NCI-H2196 (cell line): ENCODE data around the gene IREB2.

Experiments
- DNase-seq: peaks from one replicate; lab custom pipeline; 2025; ENCODE audit not compliant: unreplicated experiment; lab: John Stamatoyannopoulos, UW

IREB2 gene

DNA sequence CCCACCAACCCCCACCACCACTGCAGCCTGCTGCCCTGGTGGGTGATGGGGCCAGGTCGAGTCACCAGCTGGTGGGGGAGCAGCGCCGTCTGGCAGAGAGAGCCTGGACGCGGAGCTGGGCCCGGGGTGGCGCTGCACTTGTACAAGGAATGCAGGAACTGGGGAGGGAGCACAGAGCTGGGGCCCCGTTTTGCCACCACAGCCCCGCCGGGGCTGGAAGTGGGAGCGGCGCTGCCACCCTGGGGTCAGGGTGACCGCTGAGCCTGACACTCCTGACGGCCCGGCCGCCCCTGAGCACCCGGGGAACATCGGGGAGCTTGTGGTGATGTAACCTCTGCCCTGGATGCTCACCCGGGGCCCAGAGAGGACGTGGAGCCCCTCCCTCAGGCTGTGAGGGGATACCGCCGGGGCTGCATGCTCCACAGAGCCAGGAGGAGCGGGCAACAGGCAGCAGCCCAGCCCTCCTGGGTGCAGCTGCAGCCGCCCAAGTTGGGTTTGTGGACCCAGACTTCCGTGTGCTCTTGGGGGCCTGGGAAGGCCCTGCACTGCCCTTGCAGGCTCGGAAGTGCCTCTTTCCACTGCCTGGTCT is 32.6 kb upstream of the IREB2 start:
- DNase-seq: no peak

DNA sequence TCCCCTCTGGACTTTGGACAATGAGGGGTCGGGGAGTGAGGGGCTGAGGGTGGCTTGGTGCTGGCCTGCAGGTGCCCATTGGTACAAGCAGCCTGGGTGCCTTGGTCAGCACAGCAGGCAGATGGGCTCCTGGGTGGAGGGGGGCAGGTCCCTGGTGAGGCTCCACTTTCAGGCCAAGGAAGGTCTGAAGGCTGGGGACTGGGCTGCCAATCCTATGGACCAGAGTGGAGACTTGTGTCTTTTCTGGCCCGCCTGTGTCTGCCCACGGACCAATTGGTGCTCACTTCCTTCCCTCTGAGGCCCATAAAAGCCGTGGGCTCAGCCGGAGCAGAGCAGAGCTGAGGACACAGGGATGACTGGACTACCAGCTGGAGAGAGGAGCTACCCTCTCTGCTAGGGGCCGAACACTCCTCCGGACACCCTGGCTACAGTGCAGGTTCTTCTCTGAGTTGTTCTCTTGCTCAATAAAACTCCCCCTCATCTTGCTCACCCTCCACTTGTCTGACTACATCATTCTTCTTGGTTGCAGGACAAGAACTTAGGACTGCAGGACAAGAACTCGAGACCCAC is 31.9 kb upstream of the IREB2 start:
- DNase-seq: no peak

DNA sequence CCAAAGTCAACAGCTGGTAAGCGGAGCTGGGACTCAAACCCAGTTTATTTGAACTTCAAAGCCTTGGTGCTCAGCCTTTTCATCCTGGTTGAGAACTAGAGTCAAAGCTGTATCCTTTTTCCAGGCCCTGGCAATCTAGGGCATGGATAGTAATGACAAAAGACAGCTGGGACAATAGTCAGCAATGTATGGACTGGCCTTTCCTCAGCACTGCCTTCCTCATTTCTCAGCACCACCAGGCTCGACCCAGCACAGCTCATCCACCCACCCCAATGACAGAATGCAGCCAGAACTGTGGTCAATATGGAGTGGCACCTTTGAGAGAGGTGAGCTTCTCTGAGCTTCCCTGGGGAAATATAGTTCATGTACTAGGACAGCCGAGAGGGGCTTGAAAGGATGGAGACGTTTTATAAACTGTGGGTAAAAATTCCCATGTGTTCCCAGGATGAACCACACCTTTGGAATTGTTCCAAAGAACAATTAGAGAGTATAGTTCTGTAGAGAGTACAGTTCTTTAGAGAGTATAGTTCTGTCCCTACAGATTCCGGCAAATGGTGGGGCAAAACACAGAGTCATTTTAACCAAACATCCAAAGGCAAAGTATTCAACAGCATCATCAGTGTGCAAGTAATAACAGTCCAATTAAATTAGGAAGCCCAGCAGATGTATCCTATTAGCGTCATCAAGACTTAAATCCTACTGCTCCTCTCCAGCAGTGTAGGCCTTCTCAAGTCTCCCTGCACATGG is 30.2 kb upstream of the IREB2 start:
- no peak for DNase-seq

DNA sequence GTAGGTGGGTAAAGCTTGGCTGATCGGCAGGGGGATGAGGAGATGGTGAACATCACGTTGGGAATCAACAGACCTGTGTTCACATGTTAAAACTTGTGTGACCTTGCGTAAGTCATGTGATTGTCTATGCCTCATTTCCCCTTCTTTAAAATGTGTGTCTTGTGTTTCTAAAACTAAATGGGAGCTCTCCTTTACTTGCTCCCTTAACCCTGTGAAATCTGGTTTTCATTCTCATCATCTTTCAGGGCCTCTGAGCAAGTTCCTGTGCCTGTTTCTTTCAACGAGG is 29.7 kb upstream of the IREB2 start:
- no peak for DNase-seq

DNA sequence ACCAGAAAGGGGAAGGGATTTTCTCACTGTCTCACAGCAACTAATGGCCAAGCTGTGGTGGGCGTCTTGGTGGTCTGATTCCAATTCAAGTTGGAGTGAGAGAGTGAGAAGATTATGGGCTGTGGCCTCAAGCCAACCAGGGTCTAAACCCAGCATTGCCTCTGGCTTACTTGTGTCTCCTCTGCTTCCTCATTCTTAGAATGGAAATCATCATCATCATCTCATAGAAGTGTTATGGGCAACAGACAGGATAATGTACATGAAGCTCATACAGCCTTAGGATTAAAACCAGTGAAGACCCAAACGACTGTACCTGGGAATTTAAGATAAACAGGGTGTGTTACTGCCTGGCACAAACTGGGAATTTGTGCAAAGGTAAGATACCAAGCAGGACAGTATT is 29.1 kb upstream of the IREB2 start:
- DNase-seq: no peak

DNA sequence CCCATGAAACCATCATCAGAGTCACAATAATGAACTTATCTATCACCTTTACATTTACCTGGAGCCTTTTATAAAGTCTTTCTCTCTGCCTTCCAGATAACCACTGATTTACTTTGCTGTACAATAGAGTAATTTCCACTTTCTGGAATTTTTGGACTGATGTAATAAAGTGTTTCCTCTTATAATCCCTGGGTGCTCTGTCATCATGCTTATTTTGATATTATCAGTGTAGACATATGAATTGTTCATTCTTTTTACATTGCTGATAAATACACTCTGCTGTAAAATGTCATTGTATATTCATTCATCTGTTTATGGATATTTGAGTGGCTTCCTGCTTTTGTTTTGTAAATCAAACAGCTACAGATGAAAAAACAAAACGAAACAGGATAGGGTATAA is 27.0 kb upstream of the IREB2 start:
- no peak for DNase-seq

DNA sequence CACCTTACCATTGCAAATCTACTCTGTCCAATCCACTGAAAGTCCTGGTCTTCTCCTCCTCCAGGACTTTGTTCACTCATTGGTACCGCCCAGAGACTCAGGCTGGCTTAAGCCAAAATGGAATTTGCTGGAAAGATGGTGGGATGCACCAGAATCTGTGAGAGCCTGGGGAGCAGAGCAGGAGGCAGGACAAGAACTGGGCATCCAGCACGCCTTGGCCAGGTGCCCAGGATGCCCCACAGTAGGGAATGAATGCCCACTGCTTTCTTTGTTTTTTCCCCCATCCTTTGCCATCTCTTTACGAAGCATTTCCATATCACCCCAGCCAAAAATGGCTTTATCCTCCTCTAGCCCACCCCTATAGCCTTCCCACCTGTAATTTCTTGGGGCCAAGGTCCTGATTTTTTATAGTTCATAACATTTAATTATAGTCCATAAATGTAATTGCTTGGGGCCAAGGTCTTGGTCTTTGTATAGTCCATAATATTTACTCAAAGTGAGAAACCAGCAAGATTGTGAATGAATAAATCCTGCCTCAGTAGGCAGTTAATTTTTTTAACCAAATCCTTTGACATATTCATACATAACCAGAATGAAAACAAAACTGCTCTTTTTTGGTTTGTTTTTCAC is 23.3 kb upstream of the IREB2 start:
- DNase-seq: no peak

DNA sequence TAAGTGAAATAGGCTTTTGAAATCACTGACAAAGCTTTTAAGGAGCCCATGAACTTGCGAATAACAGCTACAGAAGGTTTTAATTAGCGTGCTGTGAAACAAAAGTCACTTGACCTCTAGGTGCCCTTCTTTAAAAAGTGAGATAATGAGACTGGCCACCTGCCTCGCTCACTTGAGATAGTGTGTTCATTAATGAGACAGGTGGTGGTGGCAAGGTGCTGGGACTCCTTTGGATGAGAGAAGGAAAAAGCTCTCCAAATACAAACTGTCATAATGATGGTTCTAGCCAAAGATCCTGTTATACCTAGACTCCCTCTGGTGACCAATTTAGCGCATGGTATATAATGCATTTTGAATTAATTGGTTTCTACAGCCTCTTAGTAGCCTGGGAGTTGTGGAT is 22.7 kb upstream of the IREB2 start:
- DNase-seq: peak; percentile 51

DNA sequence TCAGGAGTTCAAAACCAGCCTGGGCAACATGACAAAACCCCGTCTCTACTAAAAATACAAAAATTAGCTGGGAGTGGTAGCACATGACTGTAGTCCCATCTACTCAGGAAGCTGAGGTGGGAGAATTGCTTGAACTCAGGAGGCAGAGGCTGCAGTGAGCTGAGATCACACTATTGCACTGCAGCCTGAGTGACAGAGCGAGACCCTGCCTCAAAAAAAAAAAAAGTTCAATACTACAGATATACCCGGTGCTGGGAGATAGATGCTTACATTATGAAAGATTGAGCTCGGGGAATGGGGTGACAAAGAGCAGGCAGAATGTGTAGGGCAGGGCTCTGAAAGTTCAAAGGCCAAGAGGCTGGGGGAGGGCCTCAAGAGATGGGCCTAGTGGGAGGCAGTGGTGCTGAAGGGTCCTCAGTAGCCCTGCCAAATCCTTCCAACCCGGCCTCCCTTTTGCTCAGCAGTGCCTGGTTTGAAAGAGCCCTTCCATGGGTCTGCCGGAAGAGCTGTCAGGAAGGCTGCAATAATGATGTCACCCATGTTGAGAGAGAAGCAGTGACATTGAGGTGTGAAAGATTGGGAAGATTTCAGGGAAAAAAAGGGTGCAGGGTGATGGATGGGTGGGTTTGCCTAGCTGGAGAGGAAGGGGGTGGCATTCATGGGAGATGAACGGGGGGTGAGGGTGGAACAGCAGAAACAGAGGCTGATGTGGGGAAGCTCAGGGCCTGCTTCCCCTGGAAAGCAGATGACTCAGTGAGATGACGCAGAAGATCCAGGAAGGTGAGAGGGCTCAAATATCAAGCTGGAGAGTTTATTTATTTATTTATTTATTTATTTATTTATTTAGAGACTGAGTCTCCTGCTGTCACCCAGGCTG is 20.0 kb upstream of the IREB2 start:
- no peak for DNase-seq

DNA sequence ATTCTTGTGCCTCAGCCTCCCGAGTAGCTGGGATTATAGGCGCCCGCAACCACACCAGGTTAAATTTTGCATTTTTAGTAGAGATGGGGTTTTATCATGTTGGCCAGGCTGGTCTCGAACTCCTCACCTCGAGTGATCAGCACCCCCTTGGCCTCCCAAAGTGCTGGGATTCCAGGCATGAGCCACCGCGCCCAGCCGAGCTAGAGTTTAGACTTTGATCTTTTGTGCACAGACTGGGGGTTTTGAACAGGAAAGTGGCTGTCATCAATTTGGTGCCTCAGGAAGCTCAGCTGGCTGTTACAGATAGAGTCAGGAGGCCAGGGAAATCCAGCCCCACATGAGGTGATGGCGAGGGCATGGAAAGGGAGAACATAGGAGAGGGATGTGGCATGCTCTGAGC is 19.3 kb upstream of the IREB2 start:
- DNase-seq: no peak

DNA sequence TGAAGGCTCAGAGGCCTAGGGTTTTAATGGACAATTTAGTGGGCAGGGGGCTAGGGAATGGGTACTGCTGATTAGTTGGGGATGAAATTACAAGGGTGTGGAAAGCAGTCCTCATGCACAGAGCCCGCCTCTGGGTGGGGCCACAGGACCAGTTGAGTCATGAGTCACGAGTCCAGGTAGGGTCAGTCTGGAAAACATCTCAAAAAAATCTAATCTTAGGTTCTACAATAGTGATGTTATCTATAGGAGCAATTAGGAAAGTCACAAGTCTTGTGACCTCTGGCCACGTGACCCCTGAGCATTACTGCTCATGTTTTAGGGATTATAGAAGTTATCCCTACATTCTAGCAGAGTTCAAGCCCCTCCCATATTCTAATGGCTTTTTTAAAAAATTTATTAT is 18.6 kb upstream of the IREB2 start:
- no peak for DNase-seq

DNA sequence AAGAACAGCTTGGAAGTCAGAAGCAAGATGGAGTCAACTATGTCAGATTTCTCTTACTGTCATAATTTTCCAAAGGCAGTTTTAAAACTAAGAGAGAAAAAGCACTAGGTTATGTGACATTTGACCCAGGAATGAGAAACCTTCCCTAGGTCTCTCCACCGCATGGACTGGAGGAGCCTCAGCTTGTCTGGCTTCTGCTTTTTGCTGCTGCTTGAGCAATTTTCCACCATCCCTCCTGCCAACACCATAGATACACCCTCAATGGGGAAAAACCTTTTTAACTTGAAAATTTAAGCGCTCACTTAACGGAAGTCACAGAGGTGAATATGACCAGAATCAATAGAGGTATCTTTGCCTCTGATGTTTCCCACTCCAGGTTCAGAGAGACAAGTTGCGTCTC is 17.8 kb upstream of the IREB2 start:
- no peak for DNase-seq

DNA sequence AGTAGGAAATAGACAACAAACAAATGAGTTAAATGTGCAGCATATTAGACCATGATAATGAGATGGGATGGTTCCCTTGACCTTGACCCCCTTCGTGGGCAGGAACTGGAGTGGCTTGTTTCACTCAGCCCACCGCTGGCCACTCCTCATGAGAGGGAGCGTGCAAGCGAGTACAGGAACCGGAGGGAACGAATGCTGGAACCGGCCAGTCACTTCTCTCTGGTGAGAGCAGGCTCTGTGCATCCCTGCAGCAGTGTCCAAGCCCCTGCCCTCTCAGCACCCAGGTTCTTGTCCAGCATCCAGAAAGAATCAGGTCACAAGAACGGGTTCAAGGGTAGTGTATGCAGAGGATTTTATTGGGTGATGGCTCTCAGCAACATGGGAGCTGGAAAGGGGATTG is 17.2 kb upstream of the IREB2 start:
- no peak for DNase-seq

DNA sequence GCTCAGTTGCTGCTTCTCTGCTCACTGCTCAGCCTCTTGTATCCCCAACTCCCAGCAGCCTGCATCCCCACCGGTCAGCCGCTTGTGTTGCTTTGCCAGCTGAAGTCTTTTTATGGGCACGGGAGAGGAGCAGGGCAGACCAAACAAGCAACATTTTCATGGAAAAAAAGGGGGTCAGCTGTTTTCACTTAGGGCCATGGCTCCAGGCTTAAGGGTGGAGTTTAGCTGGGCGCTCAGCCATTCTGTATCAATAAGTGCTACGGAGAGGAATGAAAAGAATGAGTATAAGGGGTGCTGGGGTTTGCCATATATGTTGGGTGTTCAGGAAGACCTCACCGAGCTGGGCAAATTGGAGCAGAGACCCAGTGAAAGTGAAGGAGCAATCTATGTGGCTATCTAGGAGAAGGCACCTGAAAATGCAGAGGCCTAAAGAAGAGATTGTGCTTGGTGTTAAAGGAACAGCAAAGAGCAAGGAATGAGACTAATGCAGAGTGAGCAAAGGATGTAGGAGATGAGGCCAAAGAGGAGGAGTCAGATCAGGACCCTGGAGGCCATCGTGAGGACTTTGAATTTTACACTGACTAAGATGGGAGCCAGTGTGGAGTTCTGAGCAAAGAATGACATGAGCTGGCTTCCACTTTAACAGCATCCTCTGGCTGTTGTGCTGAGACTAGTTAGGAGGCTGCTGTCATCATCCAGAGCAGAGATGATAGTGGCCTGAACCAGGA is 16.6 kb upstream of the IREB2 start:
- no peak for DNase-seq

DNA sequence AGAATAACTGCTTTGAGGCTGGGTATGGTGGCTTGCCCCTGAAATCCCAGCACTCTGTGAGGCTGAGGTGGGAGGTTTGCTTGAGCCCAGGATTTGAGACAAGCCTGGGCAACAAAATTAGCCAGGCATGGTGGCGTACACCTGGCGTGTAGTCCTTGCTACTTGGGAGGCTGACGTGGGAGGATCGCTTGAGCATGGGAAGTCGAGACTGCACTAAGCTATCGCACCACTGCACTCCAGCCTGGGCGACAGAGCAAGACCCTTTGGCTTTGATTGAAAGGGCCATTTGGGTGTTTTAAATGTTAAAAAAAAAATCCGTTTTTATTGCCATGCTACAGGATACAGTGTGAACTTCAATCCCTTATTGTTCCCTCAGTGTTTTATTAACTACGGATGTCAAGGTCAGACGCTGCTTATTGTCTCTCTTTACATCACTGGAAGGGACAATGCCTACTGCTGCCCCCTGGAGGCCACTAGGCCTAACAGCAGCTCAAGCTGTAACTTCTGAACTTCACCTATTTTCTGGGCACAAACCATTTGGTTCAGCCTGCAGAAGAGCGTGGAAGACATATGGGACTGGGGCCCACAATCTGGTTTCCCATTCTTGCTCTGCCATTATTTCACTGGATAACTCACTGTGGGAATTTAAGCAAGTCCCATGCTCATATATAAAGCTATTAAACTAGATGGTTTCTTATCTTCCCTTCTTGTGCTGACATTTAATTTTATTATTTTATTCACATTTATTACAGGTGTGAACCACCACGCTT is 15.3 kb upstream of the IREB2 start:
- DNase-seq: peak; percentile 37

DNA sequence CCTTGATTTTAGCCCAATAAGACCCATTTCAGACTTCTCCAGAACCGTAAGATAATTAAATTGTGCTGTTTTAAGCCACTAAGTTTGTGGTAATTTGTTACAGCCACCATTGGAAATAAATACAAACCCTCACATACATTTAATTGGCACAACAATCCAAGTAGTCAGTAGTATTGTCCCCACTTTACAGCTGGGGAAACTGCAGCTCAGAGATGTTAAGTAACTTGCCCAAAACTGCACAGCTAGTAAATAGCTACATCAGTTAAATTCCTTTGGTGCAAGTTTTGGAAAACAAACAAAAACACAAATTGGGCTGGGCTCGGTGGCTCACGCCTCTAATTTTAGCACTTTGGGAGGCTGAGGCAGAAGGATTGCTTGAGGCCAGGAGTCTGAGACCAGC is 13.3 kb upstream of the IREB2 start:
- no peak for DNase-seq

DNA sequence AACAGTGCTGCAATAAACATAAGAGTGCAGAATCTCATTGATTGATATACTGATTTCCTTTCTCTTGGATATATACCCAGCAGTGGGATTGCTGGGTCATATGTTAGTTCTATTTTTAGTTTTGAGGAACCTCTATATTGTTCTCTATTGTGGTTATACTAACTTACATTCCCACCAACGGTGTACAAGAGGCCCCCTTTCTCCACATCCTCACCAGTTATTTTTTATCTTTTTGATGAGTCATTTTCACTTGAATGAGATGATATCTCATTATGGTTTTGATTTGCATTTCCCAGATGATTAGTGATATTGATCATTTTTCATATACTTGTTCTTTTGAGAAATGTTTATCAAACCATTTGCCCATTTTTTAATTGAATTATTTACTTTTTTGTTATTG is 12.4 kb upstream of the IREB2 start:
- no peak for DNase-seq

DNA sequence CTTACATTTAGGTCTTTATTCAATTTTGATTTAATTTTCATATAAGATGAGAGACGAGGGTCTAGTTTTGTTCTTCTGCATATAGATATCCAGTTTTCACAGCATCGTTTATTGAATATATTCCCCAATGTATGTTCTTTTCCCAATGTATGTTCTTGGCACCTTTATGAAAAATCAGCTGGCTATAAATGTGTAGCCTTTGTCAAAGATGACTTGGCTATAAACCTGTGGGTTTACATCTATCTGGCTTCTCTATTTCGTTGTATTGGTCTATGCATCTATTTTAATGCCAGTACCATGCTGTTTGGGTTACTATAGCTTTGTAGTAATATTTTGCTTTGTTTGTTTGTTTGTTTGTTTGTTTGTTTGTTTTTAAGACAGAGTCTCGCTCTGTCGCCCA is 11.7 kb upstream of the IREB2 start:
- no peak for DNase-seq

DNA sequence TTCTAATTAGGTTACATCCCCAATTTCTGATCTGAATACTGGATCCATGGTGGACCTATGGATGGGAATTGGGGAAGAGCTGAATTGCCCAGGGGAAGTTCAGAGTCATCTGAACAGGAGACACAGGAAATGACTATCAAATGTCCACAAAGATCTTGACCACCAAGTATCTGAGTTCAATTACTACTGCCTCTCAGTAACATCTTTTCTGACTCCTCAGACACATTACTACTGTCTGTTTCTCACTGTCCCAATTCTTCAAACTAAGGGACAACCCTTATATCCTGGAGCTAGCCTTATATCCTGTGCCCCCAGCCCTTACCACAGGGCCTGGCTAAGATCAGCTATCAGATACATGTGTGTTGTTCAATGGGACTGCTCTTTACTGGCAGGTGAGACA is 10.1 kb upstream of the IREB2 start:
- no peak for DNase-seq

DNA sequence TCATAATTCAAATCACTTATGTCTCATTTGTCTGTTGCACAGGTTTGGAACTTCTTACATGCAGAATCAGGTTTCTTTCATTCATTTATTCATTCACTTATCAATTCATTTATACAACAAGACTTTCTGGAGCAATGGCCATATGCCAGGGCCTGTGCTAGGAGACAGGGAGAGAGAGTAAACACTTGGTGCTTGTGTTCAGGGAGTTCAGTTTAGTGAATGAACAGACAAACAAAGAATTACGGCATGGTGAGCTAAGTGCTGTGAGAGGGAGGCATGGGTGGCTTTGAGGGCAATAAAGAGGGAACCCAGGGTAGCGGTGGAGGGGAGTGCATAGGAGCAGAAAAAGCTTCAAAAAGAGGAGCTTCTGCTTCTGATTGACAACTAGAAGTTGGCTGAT is 8.5 kb upstream of the IREB2 start:
- peak; percentile 33 for DNase-seq
